ENCODE data around the gene PDHA1.

Gene PDHA1

GRCh38 chrX:19334945-19335626, 8.6 kb upstream of the PDHA1 start:
- no peak for ATAC-seq
- TF ChIP-seq TOX (CRISPR knock-in tag; IDR thresholded peaks at IDR 0.05; ENCODE audit: borderline replicate concordance) (no peak), CSDC2 (CRISPR knock-in tag; IDR thresholded peaks at IDR 0.05) (no peak), ZNF565 (CRISPR knock-in tag; conservative IDR thresholded peaks at IDR 0.05; ENCODE audit: low read depth) (no peak), POU6F1 (CRISPR knock-in tag; IDR thresholded peaks at IDR 0.05; ENCODE audit: borderline replicate concordance, low read depth) (no peak), TCF4 (CRISPR knock-in tag; IDR thresholded peaks at IDR 0.05; ENCODE audit: borderline replicate concordance) (no peak), TSHZ2 (CRISPR knock-in tag; IDR thresholded peaks at IDR 0.05) (no peak), ZC3H10 (CRISPR knock-in tag; IDR thresholded peaks at IDR 0.05) (no peak), SNAI2 (CRISPR knock-in tag; IDR thresholded peaks at IDR 0.05) (no peak), ZNF70 (CRISPR knock-in tag; IDR thresholded peaks at IDR 0.05) (no peak), ZNF8 (CRISPR knock-in tag; IDR thresholded peaks at IDR 0.05) (no peak)

- no peak for TF ChIP-seq PPARA (CRISPR knock-in tag; IDR thresholded peaks at IDR 0.05; ENCODE audit: borderline replicate concordance)
- no peak for TF ChIP-seq OSR1 (CRISPR knock-in tag; IDR thresholded peaks at IDR 0.05)
- no peak for TF ChIP-seq POU6F1 (CRISPR knock-in tag; IDR thresholded peaks at IDR 0.05; ENCODE audit: borderline replicate concordance, low read depth)
- no peak for TF ChIP-seq BACH2 (CRISPR knock-in tag; IDR thresholded peaks at IDR 0.05; ENCODE audit: borderline replicate concordance)
- TF ChIP-seq TOX (CRISPR knock-in tag; IDR thresholded peaks at IDR 0.05; ENCODE audit: borderline replicate concordance), result no peak
- no peak for TF ChIP-seq ZFP3 (CRISPR knock-in tag; IDR thresholded peaks at IDR 0.05)
- no peak for TF ChIP-seq PATZ1 (CRISPR knock-in tag; IDR thresholded peaks at IDR 0.05; ENCODE audit: borderline replicate concordance)
- no peak for TF ChIP-seq CSRNP3 (CRISPR knock-in tag; IDR thresholded peaks at IDR 0.05)
- TF ChIP-seq SNAI2 (CRISPR knock-in tag; IDR thresholded peaks at IDR 0.05), result no peak
- no peak for TF ChIP-seq TCF4 (CRISPR knock-in tag; IDR thresholded peaks at IDR 0.05; ENCODE audit: borderline replicate concordance)
- no peak for TF ChIP-seq ZNF8 (CRISPR knock-in tag; IDR thresholded peaks at IDR 0.05)
- no peak for TF ChIP-seq GLIS3 (CRISPR knock-in tag; IDR thresholded peaks at IDR 0.05)
- no peak for TF ChIP-seq CREB5 (CRISPR knock-in tag; IDR thresholded peaks at IDR 0.05; ENCODE audit: low read depth)
- TF ChIP-seq ZNF565 (CRISPR knock-in tag; conservative IDR thresholded peaks at IDR 0.05; ENCODE audit: low read depth), result no peak
- TF ChIP-seq RARB (CRISPR knock-in tag; IDR thresholded peaks at IDR 0.05), result no peak
- no peak for TF ChIP-seq TSHZ2 (CRISPR knock-in tag; IDR thresholded peaks at IDR 0.05)
- no peak for TF ChIP-seq ISL1 (CRISPR knock-in tag; IDR thresholded peaks at IDR 0.05)
- no peak for ATAC-seq
Measured at GRCh38 chrX:19342331-19342906, 1.3 kb upstream of the PDHA1 start.
